MM.1S (cell line): Measurements from ENCODE around the gene PIP4K2B.

ENCODE experiments used
- DNase-seq: peaks from one replicate; pipeline ENCODE4 v3.0.0-alpha.2; 2015
- H2AFZ ChIP-seq: fragments of 300-600 bp; sonication (generic); 2 replicates; pipeline ENCODE4 v1.6.0; 2016; ENCODE audit warnings: antibody characterized with exemption, low read length
- H3F3A ChIP-seq: fragments of 300-600 bp; sonication (generic); 2 replicates; pipeline ENCODE4 v1.6.1; 2016; ENCODE audit warnings: mild to moderate bottlenecking, antibody characterized with exemption, low read length, moderate library complexity, mixed read lengths; ENCODE audit not compliant: insufficient read depth
- H3K27ac ChIP-seq: fragments of 300-600 bp; sonication (generic); 2 replicates; pipeline ENCODE4 v1.5.1; 2016; ENCODE audit warnings: mild to moderate bottlenecking, low read length
- H3K27me3 ChIP-seq: fragments of 300-600 bp; sonication (generic); replicated peaks from 2 replicates; pipeline ENCODE4 v1.6.0; 2016; ENCODE audit warnings: low read length; ENCODE audit not compliant: insufficient read depth
- H3K36me3 ChIP-seq: fragments of 300-600 bp; sonication (generic); replicated peaks from 2 replicates; pipeline ENCODE4 v1.6.1; 2016; ENCODE audit warnings: mild to moderate bottlenecking, low read length, mixed read lengths; ENCODE audit not compliant: insufficient read depth
- H3K4me1 ChIP-seq: fragments of 300-600 bp; sonication (generic); 2 replicates; pipeline ENCODE4 v1.6.1; 2016; ENCODE audit warnings: low read length, mixed read lengths
- H3K4me2 ChIP-seq: fragments of 300-600 bp; sonication (generic); 2 replicates; pipeline ENCODE4 v1.6.0; 2016; ENCODE audit warnings: low read depth, low read length
- H3K4me3 ChIP-seq: fragments of 300-600 bp; sonication (generic); 2 replicates; pipeline ENCODE4 v1.5.1; 2016; ENCODE audit warnings: low read length, mixed read lengths
- H3K79me2 ChIP-seq: fragments of 300-600 bp; sonication (generic); 2 replicates; pipeline ENCODE4 v1.6.1; 2016; ENCODE audit warnings: mixed run types, low read length, mixed read lengths
- H3K9ac ChIP-seq: fragments of 300-600 bp; sonication (generic); 2 replicates; pipeline ENCODE4 v1.6.1; 2016; ENCODE audit warnings: low read length, mixed read lengths
- H3K9me2 ChIP-seq: fragments of 300-600 bp; sonication (generic); replicated peaks from 2 replicates; pipeline ENCODE4 v1.6.1; 2016; ENCODE audit warnings: mild to moderate bottlenecking, low read length, mixed read lengths; ENCODE audit not compliant: insufficient read depth
- H3K9me3 ChIP-seq: fragments of 300-600 bp; sonication (generic); replicated peaks from 2 replicates; pipeline ENCODE4 v1.6.1; 2016; ENCODE audit warnings: mild to moderate bottlenecking, low read length, mixed read lengths; ENCODE audit not compliant: insufficient read depth
- H4K20me1 ChIP-seq: fragments of 300-600 bp; sonication (generic); 2 replicates; pipeline ENCODE4 v1.6.1; 2016; ENCODE audit warnings: mild to moderate bottlenecking, low read length, moderate library complexity, mixed read lengths; ENCODE audit not compliant: insufficient read depth
- EZH2 ChIP-seq: fragments of 300-600 bp; sonication (generic); optimal IDR thresholded peaks from 2 replicates; pipeline ENCODE3; 2017; ENCODE audit warnings: low read depth, mild to moderate bottlenecking, antibody characterized with exemption, low read length, mixed read lengths
- EZH2phosphoT487 ChIP-seq: fragments of 300-600 bp; sonication (generic); IDR thresholded peaks from 2 replicates; pipeline ENCODE4 v1.6.1; 2018; ENCODE audit warnings: antibody characterized with exemption, low read length
- TF ChIP-seq, protein P1 (sequence below): fragments of 300-600 bp; sonication (generic); IDR thresholded peaks from 2 replicates; pipeline ENCODE4 v1.5.1; 2016; ENCODE audit warnings: antibody characterized with exemption, low read length, mixed read lengths

The PIP4K2B gene

GRCh38 chr17:38786372-38786771 is 13.0 kb downstream of the PIP4K2B start:
- Histone ChIP-seq H3K9ac (no peak overlapping the region), H3K36me3 (0 out of 2 replicates have a peak, but pooled peaks cover 3% of the 10 kb centered on the region), H4K20me1 (no peaks in the 10 kb centered on the region), H3K4me3 (no peak overlapping the region), H3K9me3 (no peaks in the 10 kb centered on the region), H3K4me1 (no peaks in the 10 kb centered on the region), H3K79me2 (peaks cover 7% of the 10 kb centered on the region; the same call in 1 of the 2 replicates), H3K27ac (no peak overlapping the region), H3K4me2 (no peak overlapping the region), H3K27me3 (no peaks in the 10 kb centered on the region), H2AFZ (no peak overlapping the region), H3F3A (no peaks in the 10 kb centered on the region), H3K9me2 (no peaks in the 10 kb centered on the region)
- DNase-seq = no peak
- TF ChIP-seq, protein P1, sequence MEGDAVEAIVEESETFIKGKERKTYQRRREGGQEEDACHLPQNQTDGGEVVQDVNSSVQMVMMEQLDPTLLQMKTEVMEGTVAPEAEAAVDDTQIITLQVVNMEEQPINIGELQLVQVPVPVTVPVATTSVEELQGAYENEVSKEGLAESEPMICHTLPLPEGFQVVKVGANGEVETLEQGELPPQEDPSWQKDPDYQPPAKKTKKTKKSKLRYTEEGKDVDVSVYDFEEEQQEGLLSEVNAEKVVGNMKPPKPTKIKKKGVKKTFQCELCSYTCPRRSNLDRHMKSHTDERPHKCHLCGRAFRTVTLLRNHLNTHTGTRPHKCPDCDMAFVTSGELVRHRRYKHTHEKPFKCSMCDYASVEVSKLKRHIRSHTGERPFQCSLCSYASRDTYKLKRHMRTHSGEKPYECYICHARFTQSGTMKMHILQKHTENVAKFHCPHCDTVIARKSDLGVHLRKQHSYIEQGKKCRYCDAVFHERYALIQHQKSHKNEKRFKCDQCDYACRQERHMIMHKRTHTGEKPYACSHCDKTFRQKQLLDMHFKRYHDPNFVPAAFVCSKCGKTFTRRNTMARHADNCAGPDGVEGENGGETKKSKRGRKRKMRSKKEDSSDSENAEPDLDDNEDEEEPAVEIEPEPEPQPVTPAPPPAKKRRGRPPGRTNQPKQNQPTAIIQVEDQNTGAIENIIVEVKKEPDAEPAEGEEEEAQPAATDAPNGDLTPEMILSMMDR = no peak
- TF ChIP-seq EZH2phosphoT487 (no peak), EZH2 (no peak)

DNA sequence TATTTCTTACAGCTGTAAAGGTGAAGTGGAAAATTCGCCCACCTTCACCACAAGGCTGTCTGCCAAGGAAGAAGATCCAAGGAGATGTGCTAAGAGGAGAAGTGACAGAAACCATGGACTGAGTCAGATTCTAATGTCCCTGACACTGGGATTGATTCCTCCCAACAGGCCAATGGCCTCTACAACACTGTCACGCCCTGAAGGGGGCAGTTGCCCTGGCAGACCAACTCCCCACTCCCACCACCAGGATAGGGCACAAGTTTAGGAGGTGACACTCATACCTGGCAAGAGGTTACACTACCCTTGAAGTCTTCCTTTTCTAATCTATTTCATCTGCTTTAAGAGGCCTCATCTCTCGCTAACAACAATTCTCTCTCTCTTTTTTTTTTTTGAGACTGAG is 16.1 kb downstream of the PIP4K2B start:
- no peak for DNase-seq
- H3K27me3 ChIP-seq = no peaks in the 10 kb centered on the region
- H3K36me3 ChIP-seq = 0 out of 2 replicates have a peak, but pooled peaks cover 5% of the 10 kb centered on the region
- H3K4me1 ChIP-seq = no peaks in the 10 kb centered on the region
- no peak overlapping the region for H3K4me2 ChIP-seq
- no peaks in the 10 kb centered on the region for H3K9me2 ChIP-seq
- no peak overlapping the region for H2AFZ ChIP-seq
- H4K20me1 ChIP-seq = no peaks in the 10 kb centered on the region
- H3K4me3 ChIP-seq = no peak overlapping the region
- no peak overlapping the region for H3K27ac ChIP-seq
- no peaks in the 10 kb centered on the region for H3K9me3 ChIP-seq
- no peak overlapping the region for H3K9ac ChIP-seq
- H3F3A ChIP-seq = no peaks in the 10 kb centered on the region
- TF ChIP-seq, protein P1 = no peak
- no peak for TF ChIP-seq EZH2
- no peak for TF ChIP-seq EZH2phosphoT487
- no peaks in the 10 kb centered on the region for H3K79me2 ChIP-seq

- no peaks in the 10 kb centered on the region for H3K9me2 ChIP-seq
- TF ChIP-seq, protein P1 = no peak
- no peak for TF ChIP-seq EZH2phosphoT487
- TF ChIP-seq EZH2 = no peak
- H3K4me2 ChIP-seq = no peak overlapping the region
- H2AFZ ChIP-seq = no peak overlapping the region
- H3K4me3 ChIP-seq = no peak overlapping the region
- H3K9ac ChIP-seq = no peak overlapping the region
- DNase-seq = no peak
- H3K27me3 ChIP-seq = no peaks in the 10 kb centered on the region
- H3K36me3 ChIP-seq = 0 out of 2 replicates have a peak, but pooled peaks cover 5% of the 10 kb centered on the region
- no peaks in the 10 kb centered on the region for H3F3A ChIP-seq
- no peaks in the 10 kb centered on the region for H4K20me1 ChIP-seq
- H3K27ac ChIP-seq = no peak overlapping the region
- H3K4me1 ChIP-seq = no peaks in the 10 kb centered on the region
- no peaks in the 10 kb centered on the region for H3K79me2 ChIP-seq
- no peaks in the 10 kb centered on the region for H3K9me3 ChIP-seq
These were observed 19.2 kb downstream of the PIP4K2B start for GRCh38 chr17:38779965-38780752.
